NOMO-1 treated with dmso at 0.1 percent for 144 hours (cell line): ENCODE data around the gene MYH7B.

Experiments used
- DNase-seq: peaks from one replicate; lab custom pipeline; 2025; ENCODE audit not compliant: unreplicated experiment; lab: John Stamatoyannopoulos, UW

Gene MYH7B

GRCh38 chr20:34955231-34956040 lies at the start of gene MYH7B, which contains the start of gene GSS:
MYH7B (plus strand) TSS chr20:34955868; CDS start chr20:34978006, 22,138 bp downstream.
GSS (minus strand) TSS chr20:34955806; CDS start chr20:34951852, 3,954 bp downstream.
- DNase-seq = peak; percentile 92

- no peak for DNase-seq
Observed at GRCh38 chr20:34907616-34908469, 47.8 kb upstream of the MYH7B start.

- DNase-seq = no peak
Observed at GRCh38 chr20:34915131-34915530, 40.5 kb upstream of the MYH7B start.

- no peak for DNase-seq
Observed at GRCh38 chr20:34915749-34916455, 39.8 kb upstream of the MYH7B start.

DNA sequence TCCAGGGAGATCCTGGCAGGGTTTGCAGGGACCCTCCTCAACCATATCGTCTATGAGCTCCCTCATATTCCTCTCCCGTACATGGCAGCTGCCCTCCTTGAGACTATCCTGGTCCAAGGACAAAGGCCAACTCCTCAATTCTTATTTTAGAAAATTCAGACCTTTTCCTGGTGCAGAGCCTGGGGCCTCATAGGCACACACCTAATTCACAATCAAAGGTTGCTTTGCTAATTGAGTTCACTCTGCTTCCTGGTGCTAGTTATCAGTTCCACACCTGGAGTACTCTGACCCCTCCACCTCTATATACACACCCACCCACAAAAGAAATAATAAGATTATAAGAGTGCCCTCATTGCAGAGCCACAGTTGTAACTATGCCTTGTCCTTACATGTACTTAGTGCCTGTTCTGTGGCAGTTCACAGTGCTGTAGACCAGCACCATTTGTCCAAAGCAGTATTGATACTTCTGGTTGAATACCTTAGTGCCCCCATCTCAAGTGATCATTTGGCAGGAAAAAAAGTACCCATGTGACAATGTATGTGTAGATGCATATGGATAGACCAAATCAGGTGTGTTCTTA lies 38.8 kb upstream of the MYH7B start:
- DNase-seq = no peak

- no peak for DNase-seq
Observed at GRCh38 chr20:34920055-34920454, 35.6 kb upstream of the MYH7B start.

DNA sequence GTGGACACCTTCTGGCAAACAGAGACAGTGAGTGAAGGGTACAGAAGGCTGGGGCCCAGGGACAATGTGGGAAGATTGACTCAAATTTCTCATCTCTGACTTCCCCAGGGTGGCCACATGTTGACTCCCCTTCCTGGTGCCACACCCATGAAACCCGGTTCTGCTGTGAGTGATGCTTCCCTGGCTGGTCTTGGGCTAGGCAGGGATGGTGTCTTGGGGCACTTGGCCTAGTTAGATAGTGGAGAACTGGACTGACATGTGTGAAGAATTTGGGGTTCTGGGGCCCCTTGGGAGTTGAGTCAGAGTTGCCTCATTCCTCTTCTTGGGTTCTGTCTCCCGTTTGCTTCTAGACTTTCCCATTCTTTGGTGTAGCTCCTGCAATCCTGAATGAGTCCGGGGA lies 34.2 kb upstream of the MYH7B start:
- DNase-seq = no peak

DNA sequence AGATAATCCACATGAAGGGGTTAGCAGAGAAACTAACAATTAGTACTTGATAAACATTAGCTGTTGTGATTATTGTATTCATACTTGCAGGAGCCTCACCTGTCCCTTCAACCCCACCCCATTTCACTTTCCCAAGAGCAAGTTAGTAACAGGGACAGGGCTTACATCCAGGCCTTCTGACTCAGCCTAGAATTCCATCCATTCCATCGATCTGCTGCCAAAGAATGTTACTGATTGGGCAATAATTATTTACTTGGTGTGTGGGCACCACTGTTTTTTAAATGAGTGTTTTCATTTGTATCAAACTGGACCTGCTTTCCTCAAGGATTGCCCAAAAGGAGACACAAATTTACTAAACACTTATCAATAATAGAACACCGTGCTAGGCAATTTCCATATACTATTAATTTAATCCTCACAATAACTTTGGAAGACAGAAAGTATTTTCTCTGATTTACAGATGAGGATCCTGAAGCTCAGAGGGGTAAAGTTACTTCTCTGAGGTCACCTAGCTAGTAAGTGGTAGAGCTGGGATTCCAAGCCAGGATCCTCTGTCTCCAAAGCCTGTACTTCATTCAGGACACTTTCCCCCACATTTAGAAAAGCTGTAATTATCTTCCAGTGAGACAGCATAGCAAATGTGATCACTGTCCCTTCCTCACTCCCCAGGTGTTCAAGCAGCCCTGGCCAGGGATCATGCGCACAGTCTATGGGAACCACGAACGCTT lies 32.9 kb upstream of the MYH7B start:
- no peak for DNase-seq

- DNase-seq = no peak
Observed at GRCh38 chr20:34923414-34923813, 32.3 kb upstream of the MYH7B start.

GRCh38 chr20:34925341-34925740 lies 30.3 kb upstream of the MYH7B start:
- DNase-seq = no peak

DNA sequence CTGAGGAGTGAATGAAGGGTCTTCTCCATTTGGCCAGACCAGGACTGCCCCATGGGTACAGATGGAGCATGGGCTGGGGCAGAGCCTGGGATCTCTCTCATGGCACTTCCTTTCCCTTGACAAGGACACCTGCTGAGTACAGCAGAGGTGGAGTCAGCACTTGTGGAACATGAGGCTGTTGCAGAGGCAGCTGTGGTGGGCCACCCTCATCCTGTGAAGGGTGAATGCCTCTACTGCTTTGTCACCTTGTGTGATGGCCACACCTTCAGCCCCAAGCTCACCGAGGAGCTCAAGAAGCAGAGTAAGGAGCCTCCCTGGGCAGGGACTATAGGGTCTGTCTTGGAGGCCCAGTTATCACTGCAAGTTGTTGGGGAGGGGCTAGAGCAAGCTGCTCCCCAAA lies 29.7 kb upstream of the MYH7B start:
- no peak for DNase-seq

- DNase-seq = no peak
Observed at GRCh38 chr20:34926581-34926980, 29.1 kb upstream of the MYH7B start.

GRCh38 chr20:34927736-34928135 lies 27.9 kb upstream of the MYH7B start:
- no peak for DNase-seq

DNA sequence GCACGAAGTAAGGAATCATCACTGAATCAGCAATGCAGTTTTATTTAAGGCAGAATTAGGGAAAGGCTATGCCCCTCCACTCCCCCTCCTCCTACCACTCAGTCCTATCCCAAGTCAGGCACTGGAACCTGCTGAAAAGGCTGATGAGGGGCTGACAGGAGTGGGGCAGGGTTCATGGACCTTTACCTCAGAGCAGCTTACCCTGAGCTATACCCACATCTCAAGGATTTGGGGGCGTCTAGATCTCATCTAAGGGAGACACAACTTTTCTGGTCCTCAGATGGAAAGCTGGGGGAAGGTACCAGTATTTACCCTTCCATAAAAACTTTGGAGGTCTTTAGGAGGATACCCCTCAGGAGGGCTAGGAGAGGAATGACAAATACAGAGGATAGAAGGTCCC lies 27.3 kb upstream of the MYH7B start:
- DNase-seq = no peak

DNA sequence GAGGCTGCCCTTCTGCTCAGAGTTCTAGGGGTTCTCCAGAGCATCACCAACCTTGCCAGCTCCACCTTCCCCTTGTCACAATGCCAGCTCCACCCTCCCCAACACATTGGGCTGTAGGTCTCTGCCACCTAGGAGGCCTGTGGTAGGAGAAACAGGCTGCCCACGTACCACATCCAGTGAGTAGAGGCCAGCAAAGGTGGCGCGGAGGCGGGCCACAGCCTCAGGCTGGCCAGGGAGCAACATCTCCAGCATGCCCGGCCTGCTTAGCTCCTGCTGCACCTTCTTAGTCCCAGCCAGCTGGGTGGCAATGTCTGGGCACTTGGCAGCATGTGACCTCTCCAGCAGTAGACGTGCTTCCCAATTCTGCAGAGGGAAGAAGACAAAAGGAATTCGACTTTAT lies 23.9 kb upstream of the MYH7B start:
- no peak for DNase-seq

DNA sequence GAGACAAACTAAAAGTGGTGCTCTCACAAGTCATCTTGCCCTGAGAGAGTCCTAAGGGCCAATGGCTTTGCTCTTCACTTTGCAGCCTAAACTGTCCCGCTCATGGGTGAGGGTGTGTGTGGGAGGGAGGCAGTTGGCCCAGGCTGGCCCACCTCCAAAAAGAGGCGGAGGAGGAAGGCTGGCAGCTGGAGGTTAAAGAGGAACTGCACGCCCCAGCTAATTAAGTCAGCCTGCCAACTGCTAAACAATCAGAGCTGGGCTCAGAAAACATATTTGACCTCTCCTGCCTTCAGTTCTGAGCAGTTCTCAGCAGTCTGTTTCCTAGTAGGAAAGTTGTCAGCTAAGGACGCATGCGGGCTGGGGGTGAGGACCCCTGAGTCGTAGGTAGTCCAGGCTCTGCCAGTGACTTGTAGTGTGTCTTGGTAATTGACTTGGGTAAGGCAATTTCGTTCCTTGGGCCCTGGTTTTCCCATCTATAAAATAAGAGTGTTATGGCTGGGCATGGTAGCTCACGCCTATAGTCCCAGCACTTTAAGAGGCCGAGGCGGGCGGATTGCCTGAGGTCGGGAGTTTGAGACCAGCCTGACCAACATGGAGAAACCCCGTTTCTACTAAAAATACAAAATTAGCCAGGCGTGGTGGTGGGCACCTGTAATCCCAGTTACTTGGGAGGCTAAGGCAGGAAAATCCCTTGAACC lies 17.1 kb upstream of the MYH7B start:
- peak; percentile 59 for DNase-seq

GRCh38 chr20:34940081-34940481 lies 15.6 kb upstream of the MYH7B start:
- DNase-seq = peak; percentile 2

- peak; percentile 23 for DNase-seq
Observed at GRCh38 chr20:34941226-34941625, 14.4 kb upstream of the MYH7B start.

- DNase-seq = no peak
Observed at GRCh38 chr20:34942301-34942700, 13.4 kb upstream of the MYH7B start.
